Nucleus accumbens (tissue), 56 donors: ENCODE results near the gene CDC14C.
"Not testable (repeated sequence)": the region's sequence is repeated elsewhere in the genome, so short reads cannot be mapped to it uniquely, and the experiment has no call there.

ENCODE experiments used
- DNase-seq, 56 donors: peaks; one replicate each; lab custom pipeline; 2025; lab: John Stamatoyannopoulos, UW

CDC14C gene

GRCh38 chr7:48924433-48924832 is at the start of gene CDC14C:
CDC14C (plus strand) TSS chr7:48924547; CDS start chr7:48924673, 126 bp downstream.
- DNase-seq = no peak

- DNase-seq = peak in 44 of 56 donors; percentile 1 to 75 (median 26)
Observed at GRCh38 chr7:48875045-48875916, 49.1 kb upstream of the CDC14C start.

GRCh38 chr7:48876087-48876486 is 48.3 kb upstream of the CDC14C start:
- DNase-seq = no peak

- no peak for DNase-seq
Observed at GRCh38 chr7:48880851-48881250, 43.5 kb upstream of the CDC14C start.

GRCh38 chr7:48887500-48887899 is 36.8 kb upstream of the CDC14C start:
- DNase-seq = no peak

- no peak for DNase-seq
Observed at GRCh38 chr7:48894574-48894973, 29.8 kb upstream of the CDC14C start.

GRCh38 chr7:48899932-48900331 is 24.4 kb upstream of the CDC14C start:
- no peak for DNase-seq

GRCh38 chr7:48901966-48902365 is 22.4 kb upstream of the CDC14C start:
- no peak for DNase-seq

GRCh38 chr7:48904975-48905374 is 19.4 kb upstream of the CDC14C start:
- no peak for DNase-seq

- DNase-seq = not testable (repeated sequence)
Observed at GRCh38 chr7:48905686-48906085, 18.7 kb upstream of the CDC14C start.

- not testable (repeated sequence) for DNase-seq
Observed at GRCh38 chr7:48909887-48910286, 14.5 kb upstream of the CDC14C start.

- DNase-seq = no peak
Observed at GRCh38 chr7:48931481-48931880, 7.1 kb downstream of the CDC14C start.

- no peak for DNase-seq
Observed at GRCh38 chr7:48932126-48932910, 8.0 kb downstream of the CDC14C start.

GRCh38 chr7:48933549-48934085 is 9.3 kb downstream of the CDC14C start:
- DNase-seq = no peak

- DNase-seq = no peak
Observed at GRCh38 chr7:48938539-48939295, 14.4 kb downstream of the CDC14C start.

- DNase-seq = no peak
Observed at GRCh38 chr7:48943279-48943990, 19.1 kb downstream of the CDC14C start.

GRCh38 chr7:48955916-48956315 is 31.6 kb downstream of the CDC14C start:
- DNase-seq = no peak

GRCh38 chr7:48959676-48960075 is 35.3 kb downstream of the CDC14C start:
- no peak for DNase-seq

GRCh38 chr7:48962821-48963505 is 38.6 kb downstream of the CDC14C start:
- no peak for DNase-seq
